ENCODE data around the gene ZFAND3.

- TF ChIP-seq, protein P1, sequence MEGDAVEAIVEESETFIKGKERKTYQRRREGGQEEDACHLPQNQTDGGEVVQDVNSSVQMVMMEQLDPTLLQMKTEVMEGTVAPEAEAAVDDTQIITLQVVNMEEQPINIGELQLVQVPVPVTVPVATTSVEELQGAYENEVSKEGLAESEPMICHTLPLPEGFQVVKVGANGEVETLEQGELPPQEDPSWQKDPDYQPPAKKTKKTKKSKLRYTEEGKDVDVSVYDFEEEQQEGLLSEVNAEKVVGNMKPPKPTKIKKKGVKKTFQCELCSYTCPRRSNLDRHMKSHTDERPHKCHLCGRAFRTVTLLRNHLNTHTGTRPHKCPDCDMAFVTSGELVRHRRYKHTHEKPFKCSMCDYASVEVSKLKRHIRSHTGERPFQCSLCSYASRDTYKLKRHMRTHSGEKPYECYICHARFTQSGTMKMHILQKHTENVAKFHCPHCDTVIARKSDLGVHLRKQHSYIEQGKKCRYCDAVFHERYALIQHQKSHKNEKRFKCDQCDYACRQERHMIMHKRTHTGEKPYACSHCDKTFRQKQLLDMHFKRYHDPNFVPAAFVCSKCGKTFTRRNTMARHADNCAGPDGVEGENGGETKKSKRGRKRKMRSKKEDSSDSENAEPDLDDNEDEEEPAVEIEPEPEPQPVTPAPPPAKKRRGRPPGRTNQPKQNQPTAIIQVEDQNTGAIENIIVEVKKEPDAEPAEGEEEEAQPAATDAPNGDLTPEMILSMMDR (optimal IDR thresholded peaks at IDR 0.05 in 1 of 3, IDR thresholded peaks at IDR 0.05 in 1 of 3, conservative IDR thresholded peaks at IDR 0.05 in 1 of 3; ENCODE audit: extremely low read depth in 1 of 3, insufficient read depth in 2 of 3, low read length in 3 of 3) = no peak
- no peak for TF ChIP-seq EZH2 (IDR thresholded peaks at IDR 0.05; ENCODE audit: low read length)
These were observed 242.5 kb downstream of the ZFAND3 start for GRCh38 chr6:38062066-38062465.

Data from keratinocyte (primary cell).